HuH-7.5 (cell line): ENCODE results near the gene OPALIN.
"Not testable (repeated sequence)": the region's sequence is repeated elsewhere in the genome, so short reads cannot be mapped to it uniquely, and the experiment has no call there.

ENCODE experiments used
- DNase-seq: peaks from one replicate; pipeline ENCODE4 v3.0.0; 2011; ENCODE audit warnings: low spot score

The OPALIN gene

GRCh38 chr10:96338279-96338925 lies 20.4 kb downstream of the OPALIN start:
- DNase-seq = no peak

GRCh38 chr10:96337106-96337505 lies 21.7 kb downstream of the OPALIN start:
- no peak for DNase-seq

- DNase-seq = peak; percentile 44
Measured at GRCh38 chr10:96334616-96335526, 23.9 kb downstream of the OPALIN start.

- DNase-seq = no peak
Measured at GRCh38 chr10:96333101-96333500, 25.7 kb downstream of the OPALIN start.

- DNase-seq = no peak
Measured at GRCh38 chr10:96327462-96327861, 31.3 kb downstream of the OPALIN start.

GRCh38 chr10:96325719-96326373 lies 33.0 kb downstream of the OPALIN start:
- no peak for DNase-seq

GRCh38 chr10:96324447-96324846 lies 34.4 kb downstream of the OPALIN start:
- no peak for DNase-seq

GRCh38 chr10:96322275-96322674 lies 36.5 kb downstream of the OPALIN start:
- DNase-seq = no peak

GRCh38 chr10:96321822-96322221 lies 37.0 kb downstream of the OPALIN start:
- DNase-seq = no peak

- no peak for DNase-seq
Measured at GRCh38 chr10:96319754-96320474, 38.9 kb downstream of the OPALIN start.

- no peak for DNase-seq
Measured at GRCh38 chr10:96317067-96317833, 41.6 kb downstream of the OPALIN start.

GRCh38 chr10:96313344-96313743 lies 45.5 kb downstream of the OPALIN start:
- no peak for DNase-seq

- DNase-seq = no peak
Measured at GRCh38 chr10:96311180-96311715, 47.6 kb downstream of the OPALIN start.

GRCh38 chr10:96310321-96310669 lies 48.5 kb downstream of the OPALIN start:
- DNase-seq = no peak

- no peak for DNase-seq
Measured at GRCh38 chr10:96309628-96310320, 49.0 kb downstream of the OPALIN start.

GRCh38 chr10:96308854-96309253 lies 49.9 kb downstream of the OPALIN start:
- not testable (repeated sequence) for DNase-seq

GRCh38 chr10:96306516-96306915 lies 52.3 kb downstream of the OPALIN start:
- DNase-seq = no peak

- no peak for DNase-seq
Measured at GRCh38 chr10:96305019-96305418, 53.8 kb downstream of the OPALIN start.

GRCh38 chr10:96304230-96304629 lies 54.6 kb downstream of the OPALIN start, which contains the start of gene DNTT:
DNTT (plus strand) TSS chr10:96304434; CDS start chr10:96304498, 64 bp downstream.
- DNase-seq = no peak

- DNase-seq = no peak
Measured at GRCh38 chr10:96301616-96302015, 57.2 kb downstream of the OPALIN start.
